CD4-positive, alpha-beta T cell treated with Interleukin-17A for 1 hour (primary cell): ENCODE results near the gene GORASP1.

Experiments used
- DNase-seq: peaks from one replicate; pipeline ENCODE4 v3.0.0-alpha.2; 2020

GORASP1 gene

DNA sequence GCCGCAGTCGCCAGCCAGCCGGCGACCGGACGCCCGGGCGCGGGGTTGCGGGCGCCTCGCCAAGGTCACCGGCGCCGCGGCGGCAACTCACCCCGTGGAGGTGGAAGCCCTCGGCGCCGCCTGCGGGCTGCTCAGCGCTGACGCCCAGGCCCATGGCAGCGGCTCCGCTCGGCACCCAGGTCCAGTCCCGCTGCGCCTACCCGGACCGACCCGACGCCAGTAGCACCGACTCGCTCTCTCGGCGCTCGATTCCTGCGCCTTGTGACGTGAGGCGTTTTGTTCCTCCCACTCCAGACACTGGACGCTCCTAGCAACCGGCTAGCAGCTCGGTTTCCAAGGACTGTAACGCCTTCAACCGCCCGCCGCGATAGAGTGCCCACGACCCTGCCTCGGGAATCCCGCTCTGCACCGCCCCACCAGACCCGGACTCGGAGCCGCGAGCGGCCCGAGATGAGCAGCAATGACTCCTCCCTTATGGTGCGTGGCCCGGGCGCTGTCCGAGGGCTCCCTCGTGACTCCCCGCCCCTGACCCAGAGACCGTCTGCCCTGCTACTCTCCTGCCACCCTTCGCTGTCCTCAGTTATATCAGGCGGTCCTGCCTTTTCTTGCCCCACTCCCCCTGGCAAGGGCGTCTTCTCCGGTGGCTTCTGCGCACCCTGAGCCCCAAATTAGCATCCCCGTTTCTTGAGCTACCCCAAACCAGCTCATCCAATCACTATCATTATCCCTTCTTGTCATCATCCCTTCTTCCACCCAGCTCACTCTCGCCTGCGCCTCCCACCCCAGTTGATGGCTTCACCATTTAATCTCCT is at the start of gene GORASP1, which contains the start of gene TTC21A:
TSS of gene GORASP1 (minus strand) at position 240 of the 812 bp plus-strand sequence. CDS start at position 154, 86 bp downstream.
TSS of gene TTC21A (plus strand) at position 293 of the 812 bp plus-strand sequence. CDS start at position 451, 158 bp downstream.
- peak; percentile 77 for DNase-seq

- DNase-seq = no peak
Observed at GRCh38 chr3:39156421-39156820, 49.0 kb upstream of the GORASP1 start.

DNA sequence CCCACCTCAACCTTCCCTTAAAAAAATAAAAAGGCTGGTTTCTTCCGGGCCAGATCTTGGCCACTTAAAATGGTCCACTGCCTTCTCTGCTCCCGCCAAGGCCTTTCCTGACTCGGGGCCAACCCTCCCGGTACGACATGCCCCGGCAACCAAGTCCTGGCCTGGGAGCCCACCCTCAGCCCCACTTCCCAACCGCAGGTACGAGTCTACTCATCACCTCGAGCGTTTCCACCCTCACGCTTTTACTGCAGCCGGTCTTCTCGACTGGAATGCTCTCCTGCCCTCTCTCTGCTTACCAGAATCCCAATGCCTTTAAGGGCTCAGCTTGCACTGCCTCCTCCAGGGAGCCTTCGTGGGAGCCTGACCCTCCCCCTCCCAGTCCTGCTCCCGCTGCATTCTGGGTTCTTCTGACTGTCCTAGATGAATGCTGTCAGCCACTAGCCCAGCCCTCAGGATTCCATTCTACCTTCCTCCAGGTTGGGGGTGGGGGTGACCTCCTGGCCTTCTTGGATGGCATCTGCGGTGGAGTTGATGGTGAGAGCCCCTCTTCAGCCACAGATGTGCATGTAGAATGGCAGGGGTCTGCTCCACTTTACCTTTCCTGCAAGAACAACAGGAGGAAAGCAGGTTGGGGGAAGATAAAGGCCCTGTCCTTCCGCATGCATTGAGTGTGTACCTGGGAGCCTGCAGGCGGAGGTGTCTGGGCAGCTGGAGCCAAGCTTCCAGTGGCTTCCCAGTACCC is 47.0 kb upstream of the GORASP1 start:
- DNase-seq = no peak

GRCh38 chr3:39153977-39154279 is 46.5 kb upstream of the GORASP1 start:
- no peak for DNase-seq

GRCh38 chr3:39150803-39151631 is 43.6 kb upstream of the GORASP1 start:
- peak; percentile 52 for DNase-seq

DNA sequence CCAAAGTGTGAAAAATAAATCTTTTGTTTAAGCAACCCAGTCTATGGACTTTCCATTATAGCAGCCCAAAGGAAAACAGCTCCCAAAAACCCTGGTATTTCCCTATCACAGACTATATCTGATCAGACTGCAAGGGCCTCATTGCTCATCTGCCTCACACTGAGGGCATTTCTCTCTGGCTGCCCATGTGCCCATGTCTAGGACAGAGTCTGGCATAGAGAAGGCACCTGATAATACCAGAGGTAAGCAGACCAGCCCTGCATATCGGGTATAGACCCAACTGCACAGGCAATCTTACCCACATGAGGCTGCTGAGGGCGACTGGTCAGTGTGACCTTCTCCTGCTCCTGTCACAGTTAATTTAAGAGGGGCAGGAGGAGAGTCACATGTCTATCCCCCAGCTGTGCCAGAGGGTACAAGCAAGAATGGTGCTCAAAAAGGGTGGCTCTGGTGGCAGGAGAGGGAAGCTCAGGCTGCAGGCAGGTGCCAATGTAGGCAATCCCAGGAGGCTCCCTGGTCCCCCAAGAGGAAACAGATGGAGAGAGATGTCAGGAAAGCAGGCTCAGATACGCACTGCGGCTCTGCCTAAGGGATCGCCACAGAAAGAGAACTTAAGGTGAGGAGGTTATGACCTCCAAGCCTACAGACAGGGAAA is 42.8 kb upstream of the GORASP1 start:
- no peak for DNase-seq

GRCh38 chr3:39149498-39150147 is 42.2 kb upstream of the GORASP1 start:
- no peak for DNase-seq

GRCh38 chr3:39149059-39149455 is 41.6 kb upstream of the GORASP1 start:
- DNase-seq = no peak

- DNase-seq = no peak
Observed at GRCh38 chr3:39148435-39149058, 41.1 kb upstream of the GORASP1 start.

GRCh38 chr3:39147711-39148434 is 40.4 kb upstream of the GORASP1 start:
- DNase-seq = peak; percentile 66

- DNase-seq = peak; percentile 69
Observed at GRCh38 chr3:39146611-39147591, 39.5 kb upstream of the GORASP1 start.

DNA sequence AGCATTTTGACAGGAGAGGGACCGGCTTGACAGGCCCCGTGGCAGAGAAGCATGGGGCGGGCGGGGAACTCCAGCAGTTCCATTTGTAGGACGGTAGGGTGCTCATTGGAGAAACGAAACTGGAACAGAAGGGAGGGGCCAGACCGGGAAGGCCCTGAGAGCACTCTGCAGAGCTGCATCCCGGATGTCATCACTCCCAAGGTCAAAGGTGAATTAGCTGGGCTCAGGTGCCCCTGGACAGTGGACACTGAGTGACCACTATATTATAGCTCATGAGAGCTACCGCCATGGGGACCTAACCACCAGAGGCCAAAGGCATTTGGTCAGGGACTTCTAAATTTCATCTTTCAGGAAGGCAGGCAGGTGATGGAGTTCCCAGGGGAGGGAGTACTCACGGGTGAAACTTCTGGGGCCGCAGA is 38.7 kb upstream of the GORASP1 start:
- no peak for DNase-seq

GRCh38 chr3:39144748-39145380 is 37.4 kb upstream of the GORASP1 start:
- DNase-seq = no peak

DNA sequence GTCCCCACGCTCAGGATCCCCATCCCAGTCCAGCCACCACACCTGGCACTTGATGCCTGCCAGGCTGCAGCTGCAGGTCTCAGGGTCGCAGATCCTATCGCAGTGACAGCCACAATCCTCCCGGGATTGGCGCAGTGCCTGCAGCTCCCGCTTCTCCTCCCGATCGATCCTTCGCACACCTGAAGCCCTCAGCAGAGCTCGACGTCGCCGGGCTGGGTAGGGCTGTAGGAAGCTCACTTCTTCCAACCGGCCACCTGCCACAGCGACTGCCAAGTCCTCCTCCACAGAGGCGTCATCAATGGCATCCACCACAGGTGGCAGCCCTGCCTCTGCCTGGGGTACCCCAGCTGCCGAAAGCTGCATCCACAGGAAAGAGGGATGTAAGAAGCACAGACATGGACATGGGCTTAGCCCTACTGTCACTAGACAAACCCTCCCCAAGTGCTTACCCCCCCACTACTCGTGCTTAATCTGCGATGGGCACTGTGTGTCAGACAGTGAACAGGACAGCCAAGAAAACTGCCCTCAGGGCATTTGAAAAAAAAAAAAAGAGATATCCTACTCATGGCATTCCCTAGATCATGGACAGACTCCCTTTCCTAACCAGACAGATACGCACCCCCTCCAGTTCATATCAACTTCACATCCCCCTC is 36.8 kb upstream of the GORASP1 start:
- no peak for DNase-seq

DNA sequence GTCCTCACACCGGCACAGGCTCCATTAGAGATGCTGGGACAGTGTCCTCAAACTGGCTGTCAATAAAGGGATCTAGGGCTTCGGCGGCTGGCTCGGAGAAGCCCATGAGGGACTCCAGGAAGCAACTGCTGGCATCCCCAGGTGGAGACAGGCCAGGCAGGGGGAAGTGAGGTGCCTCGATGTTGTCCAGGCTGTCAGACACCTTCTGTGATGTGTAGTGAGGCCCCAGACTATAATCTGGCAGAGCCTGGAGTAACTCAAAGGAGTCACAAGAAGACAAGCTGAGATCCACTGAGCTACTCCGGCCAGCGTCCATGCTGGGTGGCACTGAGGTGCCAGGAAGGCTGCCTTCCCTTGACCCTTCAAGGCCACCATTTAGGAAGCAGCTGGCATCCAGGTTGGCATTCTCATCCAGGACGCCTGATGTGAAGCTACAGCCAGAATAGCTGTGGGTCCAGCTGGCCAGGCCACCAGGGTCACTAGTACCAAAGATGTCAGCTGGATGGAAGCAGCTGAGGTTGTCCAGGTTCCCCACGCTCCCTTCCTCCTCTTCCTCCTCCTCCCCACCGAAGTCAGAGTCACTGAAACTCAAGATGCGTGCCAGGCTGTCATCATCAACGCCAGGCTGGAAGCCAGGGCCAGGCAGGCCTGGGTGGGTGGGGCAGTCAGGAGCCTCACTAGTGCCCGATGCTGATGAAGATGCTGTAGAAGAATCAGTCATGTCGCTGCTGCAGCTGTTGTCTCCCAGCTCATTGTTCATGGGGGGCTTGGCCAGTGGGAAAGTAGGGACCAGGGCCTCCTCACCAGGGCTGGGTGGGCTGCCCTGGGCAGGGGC is 35.8 kb upstream of the GORASP1 start:
- no peak for DNase-seq

GRCh38 chr3:39142067-39142466 is 34.6 kb upstream of the GORASP1 start:
- no peak for DNase-seq

GRCh38 chr3:39141171-39141995 is 34.0 kb upstream of the GORASP1 start:
- no peak for DNase-seq
